CD4-positive, alpha-beta T cell treated with Interleukin-4 for 1 hour (primary cell): ENCODE data around the gene ZP2.
"Not testable (repeated sequence)": the region's sequence is repeated elsewhere in the genome, so short reads cannot be mapped to it uniquely, and the experiment has no call there.

Experiments used
- DNase-seq, 2 donors: peaks; one replicate each; pipeline ENCODE4 v3.0.0-alpha.2; 2020 to 2022

The ZP2 gene

GRCh38 chr16:21208446-21209230 is 2.7 kb downstream of the ZP2 start:
- no peak for DNase-seq

- no peak for DNase-seq
Measured at GRCh38 chr16:21206550-21206949, 4.8 kb downstream of the ZP2 start.

GRCh38 chr16:21205303-21205702 is 6.1 kb downstream of the ZP2 start:
- no peak for DNase-seq

GRCh38 chr16:21203155-21203797 is 8.1 kb downstream of the ZP2 start:
- DNase-seq: no peak

GRCh38 chr16:21199607-21200218 is 11.7 kb downstream of the ZP2 start:
- no peak for DNase-seq

- DNase-seq: no peak
Measured at GRCh38 chr16:21197621-21198020, 13.8 kb downstream of the ZP2 start.

GRCh38 chr16:21197112-21197511 is 14.3 kb downstream of the ZP2 start:
- DNase-seq: no peak

GRCh38 chr16:21195330-21195729 is 16.0 kb downstream of the ZP2 start:
- DNase-seq: not testable (repeated sequence)

GRCh38 chr16:21194771-21195301 is 16.5 kb downstream of the ZP2 start:
- no peak for DNase-seq

- no peak for DNase-seq
Measured at GRCh38 chr16:21192991-21193390, 18.4 kb downstream of the ZP2 start.

GRCh38 chr16:21190599-21190998 is 20.8 kb downstream of the ZP2 start:
- DNase-seq: no peak

GRCh38 chr16:21190013-21190412 is 21.4 kb downstream of the ZP2 start:
- no peak for DNase-seq

GRCh38 chr16:21189311-21189710 is 22.1 kb downstream of the ZP2 start:
- DNase-seq: no peak

- no peak for DNase-seq
Measured at GRCh38 chr16:21186326-21186691, 25.1 kb downstream of the ZP2 start.

GRCh38 chr16:21185659-21186325 is 25.6 kb downstream of the ZP2 start:
- DNase-seq: no peak

GRCh38 chr16:21184834-21185233 is 26.5 kb downstream of the ZP2 start:
- no peak for DNase-seq

GRCh38 chr16:21183995-21184394 is 27.4 kb downstream of the ZP2 start:
- no peak for DNase-seq

GRCh38 chr16:21179983-21180365 is 31.4 kb downstream of the ZP2 start:
- no peak for DNase-seq

- DNase-seq: no peak
Measured at GRCh38 chr16:21179126-21179982, 32.0 kb downstream of the ZP2 start.

- DNase-seq: no peak
Measured at GRCh38 chr16:21175397-21175796, 36.0 kb downstream of the ZP2 start.

- no peak for DNase-seq
Measured at GRCh38 chr16:21172650-21173049, 38.7 kb downstream of the ZP2 start.

- not testable (repeated sequence) for DNase-seq
Measured at GRCh38 chr16:21170116-21170515, 41.3 kb downstream of the ZP2 start.
